Urothelium cell line (cell line): ENCODE measurements around the gene WSB1.

Experiments
- DNase-seq: peaks from one replicate; pipeline ENCODE4 v3.0.0; 2011; ENCODE audit warnings: low spot score, mixed read lengths
- FAIRE-seq: peaks from 2 replicates; lab custom pipeline; 2011; peaks lifted over from hg19 to GRCh38; lab: Jason Lieb, UNC

Gene WSB1

GRCh38 chr17:27354491-27355081, 60.7 kb downstream of the WSB1 start:
- DNase-seq (peak; percentile 25), FAIRE-seq (no peak)

- FAIRE-seq (no peak), DNase-seq (no peak)
These were observed 61.5 kb downstream of the WSB1 start for GRCh38 chr17:27355419-27355818.

DNA sequence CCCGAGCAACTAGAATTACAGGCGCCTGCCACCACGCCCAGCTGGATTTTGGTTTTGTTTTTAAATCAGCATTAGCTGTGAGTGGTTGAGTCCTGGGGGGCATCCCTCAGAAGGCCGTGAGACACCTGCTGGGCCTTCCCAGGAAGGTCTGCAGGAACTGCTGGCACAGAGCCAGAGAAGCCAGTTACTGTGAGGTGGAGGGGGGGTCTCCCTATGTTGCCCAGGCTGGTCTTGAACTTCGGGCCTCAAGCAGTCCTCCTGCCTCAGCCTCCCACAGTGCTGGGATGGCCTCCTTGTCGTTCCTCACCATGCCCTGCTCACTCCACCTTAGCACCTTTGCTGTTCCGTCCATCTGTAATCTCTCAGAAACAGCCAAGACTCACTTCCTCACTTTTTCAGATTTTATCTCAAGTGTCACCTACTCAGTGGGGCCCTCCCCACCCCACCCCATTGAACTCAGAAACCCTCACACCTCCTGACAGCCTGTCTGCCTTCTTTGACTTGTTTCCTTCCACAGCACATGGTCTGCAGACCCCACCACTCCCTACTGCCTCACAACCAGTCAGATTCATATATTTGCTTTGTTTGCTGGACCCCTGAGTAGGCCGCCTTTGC, 62.3 kb downstream of the WSB1 start:
- DNase-seq (no peak), FAIRE-seq (no peak)

DNA sequence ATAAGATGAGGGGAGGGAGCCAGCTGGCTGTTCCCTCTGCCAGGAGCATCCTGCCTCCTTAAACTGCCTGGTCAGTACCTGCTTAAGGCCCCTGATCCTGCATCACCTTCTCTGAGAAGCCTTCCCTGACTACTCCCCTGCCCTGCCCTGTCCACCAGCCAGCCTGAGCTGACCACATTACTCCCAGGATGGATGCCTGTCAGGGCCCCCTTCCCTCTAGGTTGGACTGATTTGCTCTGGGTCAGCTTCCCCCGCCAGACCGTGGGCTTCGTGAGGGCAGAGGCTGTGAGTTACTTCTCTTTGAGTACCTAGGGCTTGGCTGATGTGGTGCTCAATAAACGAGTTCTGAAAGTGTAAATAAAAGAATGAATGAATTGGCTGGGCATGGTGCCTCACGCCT, 63.3 kb downstream of the WSB1 start:
- no peak for DNase-seq
- FAIRE-seq: no peak

- no peak for FAIRE-seq
- no peak for DNase-seq
These were observed 66.6 kb downstream of the WSB1 start for GRCh38 chr17:27360507-27360906.

DNA sequence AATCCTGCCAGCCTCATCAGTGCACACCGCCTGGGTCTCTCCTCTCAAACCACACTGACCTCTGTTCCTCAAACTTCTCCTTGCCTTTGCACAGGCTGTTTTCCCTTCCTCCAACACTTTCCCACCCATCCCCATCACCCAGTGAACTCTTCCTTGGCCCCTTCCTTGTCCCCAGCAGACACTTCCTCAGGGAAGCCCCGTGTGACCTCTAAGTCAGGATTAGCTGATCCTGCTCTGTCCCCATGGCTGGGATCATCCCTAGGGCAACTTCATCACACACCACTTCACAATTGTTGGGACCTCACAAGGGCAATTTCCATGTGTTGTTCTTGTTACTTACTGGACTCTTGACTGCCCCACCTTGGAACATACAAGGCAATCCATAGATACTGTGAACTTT, 67.8 kb downstream of the WSB1 start:
- FAIRE-seq: no peak

GRCh38 chr17:27362503-27362902, 68.6 kb downstream of the WSB1 start:
- FAIRE-seq (no peak), DNase-seq (no peak)

More for the DNA sequence above, 67.8 kb downstream of the WSB1 start:
- no peak for DNase-seq

DNA sequence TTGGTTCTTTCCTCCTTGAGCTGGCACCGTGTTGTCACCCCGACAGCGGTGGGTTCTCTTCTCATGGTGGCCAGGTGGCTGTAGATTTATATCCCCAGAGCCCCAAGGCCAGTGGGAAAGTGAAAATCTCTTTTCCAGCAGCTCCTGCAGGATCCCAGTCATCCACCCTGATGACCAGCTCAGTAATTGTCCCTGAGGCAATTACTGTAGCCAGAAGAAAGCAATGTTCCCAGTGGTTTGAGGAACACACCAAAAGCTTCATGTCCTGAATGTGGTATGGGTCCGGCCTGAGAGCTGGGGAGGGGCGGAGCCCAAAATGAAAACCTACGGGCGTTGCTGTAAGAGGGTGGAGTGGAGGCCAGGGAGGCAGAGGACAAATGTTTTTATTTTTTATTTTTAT, 69.0 kb downstream of the WSB1 start:
- no peak for DNase-seq
- no peak for FAIRE-seq

DNA sequence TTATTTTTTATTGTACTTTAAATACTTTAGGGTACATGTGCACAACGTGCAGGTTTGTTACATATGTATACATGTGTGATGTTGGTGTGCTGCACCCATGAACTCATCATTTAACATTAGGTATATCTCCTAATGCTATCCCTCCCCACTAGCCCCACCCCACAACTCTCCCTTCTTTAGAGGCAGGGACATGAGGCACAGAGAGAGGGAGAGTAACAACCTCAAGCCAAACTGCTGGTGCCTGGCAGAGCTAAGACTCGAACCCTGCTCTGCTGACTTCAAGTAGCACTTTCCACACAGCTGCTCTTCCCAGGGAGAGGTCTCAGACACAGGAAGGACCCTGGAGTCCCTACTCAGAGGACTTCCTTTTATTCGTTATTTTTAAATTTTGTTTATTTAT, 69.4 kb downstream of the WSB1 start:
- DNase-seq (no peak), FAIRE-seq (no peak)
